Epidermal melanocyte (primary cell): ENCODE measurements around the gene KLK11.
"Not testable (repeated sequence)": the region's sequence is repeated elsewhere in the genome, so short reads cannot be mapped to it uniquely, and the experiment has no call there.

Experiments used
- DNase-seq: peaks from one replicate; pipeline ENCODE4 v3.0.0; 2011; ENCODE audit warnings: low spot score; ENCODE audit not compliant: insufficient read length

Gene KLK11

DNA sequence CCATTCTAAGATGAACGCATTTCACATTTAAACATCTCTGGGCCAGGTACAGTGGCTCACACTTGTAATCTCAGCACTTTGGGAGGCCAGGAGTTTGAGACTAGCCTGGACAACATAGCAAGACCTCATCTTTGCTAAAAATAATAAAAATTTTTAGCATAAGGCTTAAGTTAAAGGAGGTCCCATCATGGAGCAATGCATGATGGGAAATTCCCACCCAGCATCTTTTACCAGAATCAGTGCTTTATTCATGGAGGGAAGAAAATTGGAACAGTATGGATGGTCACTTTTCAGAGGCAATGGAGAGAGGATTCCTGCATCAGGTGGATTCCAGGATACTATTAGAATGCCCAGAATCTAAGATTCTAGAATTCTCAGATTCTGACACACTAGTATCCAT is 21.2 kb downstream of the KLK11 start:
- no peak for DNase-seq

DNA sequence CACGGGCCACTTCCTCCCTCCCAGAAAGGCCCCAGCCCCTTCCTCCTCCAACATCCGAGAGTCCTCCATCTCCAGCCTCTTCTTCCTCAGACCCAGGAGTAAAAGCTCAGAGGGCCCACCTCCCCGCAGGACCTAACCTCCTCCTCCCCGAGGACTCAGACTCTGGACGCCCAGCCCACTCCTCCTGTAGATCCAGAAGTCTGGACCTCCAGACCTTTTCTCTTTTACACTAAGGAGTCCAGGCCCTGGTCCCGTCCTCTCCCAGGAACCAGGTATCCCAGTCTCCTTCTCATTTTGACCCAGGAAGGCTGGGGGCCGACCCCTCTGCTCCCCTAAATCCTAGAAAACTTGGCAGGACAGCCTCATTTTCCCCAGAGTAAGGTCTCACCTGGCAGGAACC is 23.1 kb downstream of the KLK11 start:
- no peak for DNase-seq

DNA sequence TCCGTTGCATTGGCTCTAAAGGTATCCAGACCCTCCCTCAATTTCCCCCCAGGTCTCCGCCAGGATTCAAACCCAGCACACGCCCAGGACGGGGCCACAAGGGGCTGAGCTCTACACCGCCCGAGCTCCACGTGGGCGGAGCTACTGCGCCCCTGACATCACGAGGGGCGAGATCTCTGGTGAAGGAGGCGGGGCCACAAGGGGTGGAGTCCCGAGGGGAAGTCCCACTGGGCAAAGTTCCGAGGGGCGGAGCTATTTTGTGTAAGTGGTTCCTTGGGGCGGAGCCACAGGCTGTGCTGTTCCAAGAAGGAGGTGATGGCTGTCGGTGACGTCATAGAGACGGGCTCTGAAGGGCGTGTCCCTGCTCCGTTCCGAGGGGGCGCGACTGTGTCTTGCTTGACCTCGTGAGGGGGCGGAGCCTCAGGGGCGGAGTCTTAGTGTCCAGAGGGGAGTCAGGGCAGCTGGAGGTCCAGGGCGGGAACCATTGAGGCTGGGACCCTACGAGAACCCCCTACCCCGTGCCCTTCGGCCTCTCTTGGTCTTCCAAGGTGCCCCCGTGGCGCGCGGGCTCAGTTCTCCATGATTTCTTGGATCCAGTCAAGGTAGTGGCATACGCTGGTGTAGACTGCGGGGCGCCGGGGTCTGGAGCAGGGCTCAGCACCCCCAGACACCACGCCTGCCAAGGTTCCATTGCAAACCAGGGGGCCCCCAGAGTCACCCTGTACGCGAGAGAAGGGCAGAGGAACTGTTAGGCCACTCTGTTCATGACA is 23.7 kb downstream of the KLK11 start:
- no peak for DNase-seq

DNA sequence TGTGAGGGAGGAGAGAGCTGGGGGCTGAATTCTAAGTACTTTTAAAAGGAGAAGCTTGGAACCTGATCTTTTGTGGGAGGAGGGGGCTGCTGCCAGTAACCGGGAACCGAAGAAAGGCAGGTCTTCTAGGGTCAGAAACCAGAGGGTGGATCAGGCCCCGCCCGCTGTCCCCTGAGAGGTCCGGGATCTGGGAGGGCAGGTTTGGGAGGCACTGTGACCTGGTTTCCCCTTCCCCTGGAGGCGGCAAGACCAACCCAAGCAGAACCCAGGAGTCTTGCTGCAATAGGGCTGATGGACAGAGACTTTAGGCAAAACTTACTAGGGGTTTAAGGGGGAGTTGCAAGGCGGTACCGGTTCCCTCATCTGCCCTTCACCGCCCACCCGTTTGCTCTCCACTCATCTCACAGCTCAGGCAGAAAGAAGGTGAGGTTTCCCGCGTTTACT is 24.3 kb downstream of the KLK11 start:
- DNase-seq = no peak

DNA sequence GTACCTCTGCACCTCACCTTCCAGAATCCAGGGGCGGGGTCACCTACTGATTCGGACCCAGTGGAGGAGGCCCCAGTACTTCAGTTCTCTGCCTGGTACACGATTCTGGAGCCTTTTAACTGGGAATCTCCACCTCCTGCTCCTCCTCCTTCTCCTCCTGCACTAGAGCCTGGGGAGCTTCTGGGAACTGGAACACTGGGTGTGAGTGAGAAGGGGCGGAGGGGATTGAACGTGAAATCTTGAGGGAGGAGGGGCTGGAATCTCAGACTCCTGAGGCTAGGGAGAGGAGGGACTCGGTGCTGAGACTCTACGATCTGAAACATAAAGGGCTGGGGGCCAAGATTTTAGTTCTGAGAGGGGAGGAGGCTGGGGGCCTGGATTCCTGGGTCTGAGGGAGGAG is 24.9 kb downstream of the KLK11 start, which contains the start of gene KLK8:
TSS of gene KLK8 (minus strand) at position 90 of the 400 bp plus-strand sequence. CDS start 437 bp downstream, outside the sequence.
- DNase-seq = no peak

DNA sequence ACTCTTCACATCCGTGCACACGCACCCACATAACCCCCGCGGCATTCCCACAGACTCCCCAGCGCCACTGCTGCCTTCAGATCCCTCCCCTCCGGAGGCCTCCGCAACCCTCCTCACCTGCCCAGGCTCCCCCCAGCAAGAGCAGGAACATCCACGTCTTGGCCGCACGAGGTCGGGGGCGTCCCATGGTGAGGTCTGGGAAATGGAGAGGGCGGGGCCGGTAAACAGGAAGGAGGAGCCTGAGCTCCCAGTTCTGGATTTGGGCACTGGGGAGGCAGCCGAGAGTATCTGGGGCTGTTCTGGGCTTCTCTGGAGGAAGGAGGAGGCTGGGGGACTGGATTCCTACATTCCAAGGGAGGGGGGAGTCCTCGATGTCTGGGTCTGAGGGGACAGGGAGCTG is 25.4 kb downstream of the KLK11 start:
- no peak for DNase-seq

DNA sequence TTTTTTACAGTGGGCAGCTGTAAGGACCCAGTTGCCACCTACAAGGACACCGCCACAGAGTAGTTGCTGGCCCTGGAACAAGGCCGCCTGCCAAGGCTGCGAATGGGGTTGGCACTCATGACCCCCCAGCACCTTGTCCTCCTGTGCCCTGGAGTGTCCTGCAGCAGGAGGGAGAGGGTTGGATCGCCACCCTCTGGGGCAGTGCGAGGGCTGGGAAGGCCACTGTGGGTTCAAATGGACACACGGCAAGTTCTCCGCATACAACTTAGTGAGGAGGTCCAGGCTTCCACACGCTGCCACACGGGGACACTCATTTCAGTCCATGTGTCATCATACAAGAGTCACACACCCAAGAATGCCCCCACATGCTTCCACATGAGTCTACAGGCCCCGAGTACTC is 26.0 kb downstream of the KLK11 start:
- DNase-seq = no peak

DNA sequence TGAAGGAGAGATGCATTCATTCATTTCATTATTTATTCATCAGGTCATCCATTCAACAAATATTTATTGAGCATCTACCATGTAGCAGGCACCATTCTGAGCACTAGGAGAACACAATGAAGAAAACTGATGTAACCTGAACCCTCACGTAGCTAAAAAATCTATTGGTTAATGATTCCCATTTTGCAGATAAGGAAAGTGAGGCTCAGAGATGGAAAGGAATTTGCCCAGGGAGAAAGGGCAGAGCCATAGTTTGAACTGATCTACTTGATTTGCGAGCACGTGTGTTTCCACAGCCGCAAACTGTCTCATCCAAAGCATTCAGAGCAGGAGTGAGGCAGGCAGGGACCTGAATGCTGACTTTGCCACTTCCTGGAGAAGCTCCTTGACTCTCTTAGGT is 27.7 kb downstream of the KLK11 start:
- no peak for DNase-seq

DNA sequence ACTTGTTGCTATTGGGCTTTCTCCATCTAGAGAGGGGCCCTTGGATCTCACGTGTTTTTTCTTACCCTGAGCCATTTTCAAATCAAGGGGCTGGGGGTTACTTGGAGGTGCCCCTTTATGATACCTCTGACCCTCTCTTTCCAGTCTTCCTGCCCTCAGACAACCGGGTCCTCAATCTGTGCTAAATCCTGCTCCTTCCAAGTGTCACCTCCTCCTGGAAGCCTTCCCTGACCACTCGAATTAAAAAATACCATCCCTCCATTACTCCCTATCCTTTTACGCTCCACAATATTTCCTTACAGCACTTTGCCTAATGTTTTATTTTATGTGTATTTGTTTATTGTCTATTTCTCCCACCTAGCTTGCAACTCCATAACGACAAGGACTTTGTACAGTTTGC is 28.4 kb downstream of the KLK11 start:
- DNase-seq = no peak

DNA sequence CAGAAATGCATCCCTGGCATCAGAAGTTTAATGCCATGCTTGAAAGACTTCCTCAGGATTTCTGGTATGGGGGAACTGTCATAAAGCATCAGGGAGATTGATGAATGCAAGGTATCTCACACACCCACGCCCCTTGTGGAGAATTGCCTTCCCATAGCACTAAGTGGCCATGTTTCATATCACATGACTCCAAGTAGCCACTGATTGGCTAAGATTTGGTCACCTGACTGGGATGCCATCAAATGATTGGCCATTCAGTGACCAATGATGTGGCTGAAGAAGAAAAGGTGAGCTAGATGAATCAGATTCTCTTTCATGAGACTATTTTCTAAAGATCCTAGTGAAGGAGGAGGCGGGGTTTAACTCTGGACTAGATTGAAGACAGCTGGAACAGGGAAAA is 32.3 kb downstream of the KLK11 start:
- no peak for DNase-seq

DNA sequence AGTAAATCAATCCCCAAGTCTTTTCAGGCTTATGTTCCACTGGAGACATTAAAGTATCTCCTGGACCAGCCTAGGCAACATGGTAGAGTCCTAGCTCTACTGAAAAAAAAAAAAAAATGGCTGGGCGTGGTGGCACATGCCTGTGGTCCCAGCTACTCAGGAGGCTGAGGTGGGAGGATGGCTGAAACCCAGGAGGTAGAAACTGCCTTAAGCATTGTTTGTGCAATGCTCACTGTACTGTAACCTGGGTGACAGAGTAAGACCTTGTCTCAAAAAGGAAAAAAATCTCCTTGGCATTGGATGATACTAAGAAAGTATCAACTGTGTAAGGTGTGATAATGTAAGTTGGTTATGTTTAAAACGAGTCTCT is 33.8 kb downstream of the KLK11 start:
- no peak for DNase-seq

DNA sequence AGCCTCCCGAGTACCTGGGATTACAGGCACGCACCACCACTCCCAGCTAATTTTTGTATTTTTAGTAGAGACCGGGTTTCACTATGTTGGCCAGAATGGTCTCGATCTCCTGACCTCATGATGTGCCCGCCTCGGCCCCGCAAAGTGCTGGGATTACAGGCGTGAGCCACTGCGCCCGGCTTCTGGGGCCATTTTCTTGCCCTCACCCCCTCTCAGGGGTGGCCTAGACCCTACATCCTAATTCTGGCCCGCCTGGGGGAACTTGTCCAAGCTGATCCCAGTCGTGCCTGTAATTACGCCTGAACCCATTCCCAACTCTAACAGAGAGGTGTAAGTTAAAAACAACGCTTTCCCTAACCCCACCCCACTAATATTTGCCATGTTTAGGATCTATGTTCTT is 42.0 kb downstream of the KLK11 start:
- not testable (repeated sequence) for DNase-seq

DNA sequence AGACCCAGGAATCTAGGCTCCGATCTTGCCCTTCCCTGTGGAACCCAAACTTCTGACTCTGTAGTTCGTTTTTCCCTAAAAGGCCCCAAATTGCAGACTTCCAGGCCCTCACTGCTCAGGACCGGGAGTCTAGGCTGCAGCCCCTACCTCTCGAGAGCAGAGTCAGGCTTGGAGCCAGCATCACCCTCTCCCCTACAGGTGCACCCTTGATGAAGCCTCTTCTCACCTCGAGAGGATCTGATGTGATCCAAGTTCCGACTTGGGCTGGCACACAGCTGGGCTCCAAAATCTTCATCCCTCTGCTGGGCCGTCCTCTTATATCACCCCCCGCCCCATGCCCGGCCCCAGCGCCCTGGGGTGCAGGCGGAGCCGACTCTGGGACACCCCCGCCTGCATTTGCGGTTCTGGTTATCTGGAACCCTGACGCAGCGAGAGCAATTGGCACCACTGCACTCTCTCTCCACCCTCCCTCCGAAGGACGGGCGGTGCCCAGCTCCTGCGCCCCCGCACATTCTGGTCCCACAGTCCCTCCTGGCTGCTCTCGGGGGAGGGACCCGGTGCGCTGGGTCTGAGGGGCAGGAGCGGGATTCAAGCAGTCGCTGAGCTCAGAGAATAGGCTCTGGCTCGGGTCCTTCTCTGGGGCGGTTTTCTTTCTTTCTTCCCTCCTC is 42.7 kb downstream of the KLK11 start, which contains the start of gene KLK7:
TSS of gene KLK7 (minus strand) at position 293 of the 668 bp plus-strand sequence. CDS start 1,518 bp downstream, outside the sequence.
- no peak for DNase-seq

DNA sequence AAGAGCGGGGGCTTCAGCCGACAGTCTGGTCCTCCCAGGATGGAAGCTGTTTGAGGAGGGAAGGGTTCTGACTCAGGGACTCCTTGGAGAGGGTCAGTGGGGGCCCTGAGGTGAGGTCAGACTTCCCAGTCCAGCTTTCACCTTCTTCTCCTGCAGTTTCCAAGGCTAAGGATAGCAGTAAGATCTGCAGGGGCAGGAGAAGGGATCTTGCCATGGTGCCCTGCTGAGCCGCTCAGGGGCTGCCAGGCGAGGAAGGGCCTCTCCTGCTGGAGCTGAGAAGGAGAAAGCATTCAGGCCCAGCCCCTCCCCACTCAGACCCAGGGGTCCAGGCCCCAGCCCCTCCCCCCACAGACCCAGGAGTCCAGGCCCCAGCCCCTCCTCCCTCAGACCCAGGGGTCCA is 44.2 kb downstream of the KLK11 start:
- no peak for DNase-seq

DNA sequence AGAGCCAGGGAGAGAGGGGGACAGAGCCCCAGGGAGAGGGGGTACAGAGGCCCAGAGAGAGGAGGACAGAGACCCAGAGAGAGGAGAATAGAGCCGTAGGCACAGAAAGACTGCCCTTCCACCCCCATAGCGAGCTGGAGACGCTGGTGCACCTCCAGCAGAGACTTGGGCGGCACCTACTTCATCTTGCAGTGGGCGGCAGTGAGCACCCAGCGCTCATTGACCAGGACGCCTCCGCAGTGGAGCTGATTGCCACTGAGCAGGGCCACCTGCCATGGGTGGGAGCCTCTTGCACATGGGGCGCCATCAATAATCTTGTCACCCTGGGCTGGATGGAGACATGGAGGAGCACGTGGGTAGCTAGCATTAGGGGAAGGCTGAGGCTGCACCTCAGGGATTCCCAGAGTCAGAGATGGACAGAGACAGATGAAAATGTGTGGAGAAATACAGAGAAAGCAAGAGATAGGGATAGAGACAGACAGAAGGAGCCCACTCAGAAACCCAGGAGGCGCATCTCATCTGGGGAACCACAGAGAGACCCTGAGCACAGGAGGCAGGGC is 44.7 kb downstream of the KLK11 start:
- no peak for DNase-seq

DNA sequence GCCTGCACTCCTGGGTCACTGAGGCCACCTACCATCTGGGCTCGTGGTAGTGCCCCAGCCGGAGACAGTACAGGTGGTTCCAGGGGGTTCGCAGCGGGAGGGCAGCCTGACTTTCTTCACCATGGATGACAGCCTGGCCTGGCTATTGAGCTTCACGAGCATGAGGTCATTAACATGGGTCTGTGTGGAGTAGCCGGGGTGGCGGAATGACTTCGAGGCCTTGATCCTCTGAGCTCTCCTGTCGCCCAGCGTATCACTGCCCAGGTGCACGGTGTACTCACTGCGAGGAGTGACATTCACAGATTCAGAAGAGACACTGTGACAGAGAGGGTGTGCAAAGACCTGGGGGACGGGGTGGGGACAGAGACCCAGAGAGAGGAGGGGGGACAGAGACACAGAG is 46.2 kb downstream of the KLK11 start:
- DNase-seq = no peak

DNA sequence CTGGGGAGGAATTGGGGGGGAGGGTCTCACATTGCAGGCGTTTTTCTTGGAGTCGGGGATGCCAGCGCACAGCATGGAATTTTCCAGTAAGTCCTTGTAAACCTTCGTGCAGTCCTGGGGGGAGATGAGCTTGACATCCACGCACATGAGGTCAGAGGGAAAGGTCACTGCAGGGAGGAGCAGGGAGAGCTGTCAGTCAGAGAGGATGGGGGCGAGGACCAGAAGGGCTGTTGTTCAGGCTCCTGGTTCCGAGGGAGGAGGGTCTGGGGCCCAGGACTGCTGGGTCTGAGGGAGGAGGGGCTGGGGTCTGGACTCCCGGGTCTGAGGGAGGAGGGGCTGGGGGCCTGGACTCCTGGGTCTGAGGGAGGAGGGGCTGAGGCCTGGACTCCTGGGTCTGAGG is 46.7 kb downstream of the KLK11 start:
- no peak for DNase-seq

DNA sequence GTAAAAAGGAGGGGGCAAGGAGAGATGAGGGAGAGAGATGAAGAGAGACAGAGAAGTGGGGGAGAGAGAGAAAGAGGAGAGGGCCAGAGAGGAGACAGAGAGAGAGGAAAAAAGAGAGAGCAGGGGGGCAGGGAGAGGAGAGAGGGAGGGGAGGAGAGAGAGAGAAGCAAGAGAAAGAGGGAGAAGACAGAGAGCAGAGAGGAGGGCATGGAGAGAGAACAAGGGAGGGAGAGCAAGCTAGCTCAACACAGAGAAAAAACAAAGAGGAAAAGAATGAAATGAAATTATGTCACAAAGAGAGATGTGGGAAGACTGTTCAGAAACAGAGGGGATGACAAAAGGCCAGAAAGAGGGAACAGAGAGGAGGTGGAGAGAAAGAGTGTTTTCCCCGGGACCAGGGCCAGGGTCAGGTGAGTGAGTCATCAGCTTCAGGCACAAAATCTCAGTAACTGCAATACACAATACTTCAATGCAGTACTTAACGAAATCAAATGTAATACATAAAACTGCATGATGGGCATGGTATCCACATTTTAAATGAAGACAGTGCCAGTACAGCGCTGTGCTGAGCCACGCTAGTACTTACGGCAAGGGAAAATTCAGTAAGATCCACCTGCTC is 47.5 kb downstream of the KLK11 start:
- no peak for DNase-seq

DNA sequence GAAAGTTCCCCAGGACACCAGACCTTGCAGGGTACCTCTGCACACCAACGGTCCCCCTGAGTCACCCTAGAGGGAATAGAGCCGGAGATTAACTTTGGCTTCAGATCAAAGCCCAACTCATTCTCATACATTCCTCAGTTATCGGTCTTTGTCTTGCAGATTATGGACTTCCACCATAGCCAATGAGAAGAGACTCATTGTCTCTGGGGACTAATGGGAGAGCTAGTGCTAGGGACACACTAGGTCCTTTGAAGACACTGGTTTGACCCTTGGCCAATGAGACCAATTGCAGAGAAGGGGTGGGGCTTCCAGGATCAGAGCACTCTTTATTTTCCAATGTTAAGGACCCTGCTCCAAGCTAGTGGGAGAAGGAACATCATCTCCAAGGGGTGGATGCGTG is 48.8 kb downstream of the KLK11 start:
- DNase-seq = no peak

DNA sequence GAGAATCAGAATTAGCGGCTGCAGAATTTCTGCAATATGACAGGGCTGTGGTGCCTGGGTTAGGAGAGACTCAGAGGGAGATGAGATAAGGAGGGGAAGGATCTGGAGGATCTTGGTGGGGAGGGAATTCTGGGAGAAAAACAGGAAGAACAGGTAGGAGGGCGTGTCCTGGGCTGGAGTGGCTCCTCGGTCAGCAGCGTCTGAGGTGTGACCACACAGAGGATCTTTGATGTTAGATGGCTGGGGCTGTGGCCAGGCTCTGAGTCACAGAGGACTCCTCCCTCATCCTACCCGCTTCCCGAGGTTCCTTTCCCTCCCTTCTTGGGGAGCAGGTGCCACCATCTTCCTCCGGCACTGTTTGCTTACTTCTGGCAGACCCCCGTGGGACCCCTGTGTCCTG is 50.6 kb downstream of the KLK11 start:
- DNase-seq = no peak

DNA sequence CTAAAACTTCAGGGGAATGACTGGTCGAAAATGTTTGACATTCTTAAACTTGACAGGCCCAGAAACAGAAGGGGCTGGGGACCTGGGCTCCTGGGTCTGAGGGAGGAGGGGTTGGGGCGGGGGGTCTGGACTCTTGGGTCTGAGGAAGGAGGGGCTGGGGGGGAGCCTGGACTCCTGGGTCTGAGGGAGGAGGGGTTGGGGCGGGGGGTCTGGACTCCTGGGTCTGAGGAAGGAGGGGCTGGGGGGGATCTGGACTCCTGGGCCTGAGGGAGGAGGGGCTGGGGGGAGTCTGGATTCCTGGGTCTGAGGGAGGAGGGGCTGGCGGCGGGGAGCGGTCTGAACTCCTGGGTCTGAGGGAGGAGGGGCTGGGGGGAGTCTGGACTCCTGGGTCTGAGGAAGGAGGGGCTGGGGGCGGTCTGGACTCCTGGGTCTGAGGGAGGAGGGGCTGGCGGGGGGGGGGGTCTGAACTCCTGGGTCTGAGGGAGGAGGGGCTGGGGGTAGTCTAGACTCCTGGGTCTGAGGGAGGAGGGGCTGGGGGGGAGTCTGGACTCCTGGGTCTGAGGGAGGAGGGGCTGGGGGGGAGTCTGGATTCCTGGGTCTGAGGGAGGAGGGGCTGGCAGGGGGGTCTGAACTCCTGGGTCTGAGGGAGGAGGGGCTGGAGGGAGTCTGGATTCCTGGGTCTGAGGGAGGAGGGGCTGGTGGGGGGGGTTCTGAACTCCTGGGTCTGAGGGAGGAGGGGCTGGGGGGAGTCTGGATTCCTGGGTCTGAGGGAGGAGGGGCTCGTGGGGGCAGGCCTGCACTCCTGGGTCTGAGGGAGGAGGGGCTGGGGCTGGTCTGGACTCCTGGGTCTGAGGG is 51.5 kb downstream of the KLK11 start:
- no peak for DNase-seq
